GM12875 (cell line): ENCODE results near the gene SNN.

Experiments
- H3K4me3 ChIP-seq: one replicate; pipeline ENCODE4 v1.5.1; 2011; ENCODE audit warnings: low read depth, low read length, control low read depth
- CTCF ChIP-seq: IDR thresholded peaks from 2 replicates; pipeline ENCODE4 v1.5.1; 2011; ENCODE audit warnings: low read depth, mild to moderate bottlenecking, control low read depth, inconsistent platforms, low read length, moderate library complexity, borderline replicate concordance; ENCODE audit not compliant: insufficient read depth

Gene SNN

GRCh38 chr16:11640987-11641817 is 27.1 kb upstream of the SNN start:
- TF ChIP-seq CTCF = peak; percentile 69
- no peak overlapping the region for H3K4me3 ChIP-seq

DNA sequence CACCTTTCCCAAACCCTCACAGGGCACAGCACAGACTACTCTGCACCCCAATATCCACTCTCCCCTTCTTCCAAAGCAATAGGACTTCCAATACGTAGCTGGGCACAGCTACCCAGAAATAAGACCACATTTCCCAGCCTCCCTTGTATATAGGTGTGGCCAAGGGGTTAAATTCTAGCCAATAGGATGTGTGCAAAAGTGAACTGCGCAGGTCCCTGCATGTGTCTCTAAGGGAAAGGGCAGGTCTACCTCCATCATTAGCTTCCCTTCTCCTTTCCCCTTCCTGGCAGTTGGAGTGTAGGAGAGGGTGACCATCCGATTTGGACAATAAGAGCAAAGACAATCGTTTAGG is 25.5 kb upstream of the SNN start:
- TF ChIP-seq CTCF = no peak
- H3K4me3 ChIP-seq = no peak overlapping the region

- no peak for TF ChIP-seq CTCF
- H3K4me3 ChIP-seq = no peak overlapping the region
These were observed 19.0 kb upstream of the SNN start for GRCh38 chr16:11649276-11649675.

DNA sequence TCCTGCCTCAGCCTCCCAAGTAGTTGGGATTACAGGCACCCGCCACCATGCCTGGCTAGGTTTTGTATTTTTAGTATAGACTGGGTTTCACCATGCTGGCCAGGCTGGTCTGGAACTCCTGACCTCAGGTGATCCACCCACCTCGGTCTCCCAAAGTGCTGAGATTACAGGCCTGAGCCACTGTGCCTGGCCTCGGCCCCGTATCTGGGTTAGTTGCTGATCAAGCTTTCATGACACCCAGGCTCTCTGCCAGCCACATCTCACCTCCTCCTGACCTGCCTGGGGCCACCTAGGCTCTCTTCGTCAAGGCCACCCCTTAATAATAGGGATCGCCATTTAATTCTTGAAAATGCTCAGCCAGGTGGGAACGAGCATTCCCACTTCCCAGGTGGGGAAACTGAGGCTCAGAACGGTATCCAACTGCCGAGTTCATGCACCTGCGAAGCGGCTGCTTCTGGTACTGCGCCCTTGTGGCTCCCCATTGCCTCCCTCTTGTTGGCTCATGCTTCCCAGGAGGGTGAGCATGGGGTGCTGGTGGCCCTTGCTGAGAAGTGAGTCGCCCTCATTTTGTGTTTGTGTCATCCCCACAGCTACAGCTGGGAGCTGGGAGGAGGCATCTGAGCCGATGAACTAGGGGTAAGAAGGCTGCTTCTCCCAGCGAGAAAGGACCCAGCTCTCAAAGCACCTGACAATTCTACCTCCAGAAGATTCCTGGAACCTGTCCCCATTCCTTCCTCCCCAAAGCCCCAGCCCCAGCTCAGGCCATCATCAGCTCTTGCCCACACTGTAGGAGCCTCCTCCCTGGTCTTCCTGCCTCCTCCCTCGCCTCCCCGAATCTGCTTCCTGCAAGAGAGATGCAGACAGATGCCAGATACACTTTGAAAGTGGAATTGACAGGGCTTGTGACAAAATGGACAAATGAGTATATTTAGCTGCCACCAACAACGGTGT is 17.3 kb upstream of the SNN start:
- no peak for TF ChIP-seq CTCF
- H3K4me3 ChIP-seq = no peak overlapping the region

- H3K4me3 ChIP-seq = no peak overlapping the region
- TF ChIP-seq CTCF = no peak
These were observed 16.5 kb upstream of the SNN start for GRCh38 chr16:11651796-11652195.

GRCh38 chr16:11655655-11656054 is 12.6 kb upstream of the SNN start:
- H3K4me3 ChIP-seq = no peak overlapping the region
- no peak for TF ChIP-seq CTCF
